Karpas-422 (cell line): ENCODE measurements around the gene CAGE1. TPM values are rescaled to one million over a fixed set of nuclear protein-coding genes. Genes with fewer than 3 reads are reported as not detected.

Experiments used
- DNase-seq: peaks from one replicate; pipeline ENCODE4 v3.0.0-alpha.2; 2015
- H2AFZ ChIP-seq: fragments of 200-600 bp; sonication (generic); 2 replicates; pipeline ENCODE4 v1.6.1; 2014; ENCODE audit warnings: antibody characterized with exemption, low read length, mixed read lengths
- H3K27ac ChIP-seq: fragments of 200-600 bp; sonication (generic); 2 replicates; pipeline ENCODE4 v1.5.1; 2014; ENCODE audit warnings: mild to moderate bottlenecking, low read length, moderate library complexity
- H3K27me3 ChIP-seq: fragments of 200-600 bp; sonication (generic); 2 replicates; pipeline ENCODE4 v1.6.1; 2014; ENCODE audit warnings: low read length, mixed read lengths
- H3K36me3 ChIP-seq: fragments of 200-600 bp; sonication (generic); 2 replicates; pipeline ENCODE4 v1.6.1; 2014; ENCODE audit warnings: low read length, mixed read lengths; ENCODE audit not compliant: insufficient read depth
- H3K4me1 ChIP-seq: fragments of 200-600 bp; sonication (generic); 2 replicates; pipeline ENCODE4 v1.6.1; 2014; ENCODE audit warnings: mild to moderate bottlenecking, low read length, mixed read lengths
- H3K4me2 ChIP-seq: fragments of 200-600 bp; sonication (generic); 2 replicates; pipeline ENCODE4 v1.6.1; 2014; ENCODE audit warnings: low read length, low read depth, mild to moderate bottlenecking; ENCODE audit not compliant: poor library complexity, severe bottlenecking
- H3K4me3 ChIP-seq: fragments of 200-600 bp; sonication (generic); 2 replicates; pipeline ENCODE4 v1.5.1; 2014; ENCODE audit warnings: mild to moderate bottlenecking, antibody characterized with exemption, low read length, mixed read lengths
- H3K79me2 ChIP-seq: fragments of 200-600 bp; sonication (generic); 2 replicates; pipeline ENCODE4 v1.6.1; 2014; ENCODE audit warnings: mild to moderate bottlenecking, low read length, mixed read lengths
- H3K9ac ChIP-seq: fragments of 200-600 bp; sonication (generic); 2 replicates; pipeline ENCODE4 v1.6.0; 2014; ENCODE audit warnings: low read length
- H3K9me2 ChIP-seq: fragments of 200-600 bp; sonication (generic), shearing (Covaris generic); replicated peaks from 2 replicates; pipeline ENCODE4 v1.6.0; 2014; ENCODE audit warnings: mild to moderate bottlenecking, low read length, moderate library complexity; ENCODE audit not compliant: insufficient read depth
- H3K9me3 ChIP-seq: fragments of 300-700, 200-600 bp; sonication (generic); 2 replicates; pipeline ENCODE4 v1.6.1; 2014; ENCODE audit warnings: low read length, mixed read lengths
- H4K20me1 ChIP-seq: fragments of 200-600 bp; sonication (generic); 2 replicates; pipeline ENCODE4 v1.6.1; 2014; ENCODE audit warnings: mild to moderate bottlenecking, antibody characterized with exemption, low read length, low read depth; ENCODE audit not compliant: insufficient read depth
- total RNA-seq: library from RNA; depleted of rRNA; stranded (reverse); fragments of >200 nt; shearing (Covaris generic); gene quantifications from 2 replicates; pipeline ENCODE4 v1.2.3, GENCODE V29; 2014; ENCODE audit warnings: low replicate concordance

CAGE1 gene
- total RNA-seq, 1 experiment from 2014 or later: not detected

DNA sequence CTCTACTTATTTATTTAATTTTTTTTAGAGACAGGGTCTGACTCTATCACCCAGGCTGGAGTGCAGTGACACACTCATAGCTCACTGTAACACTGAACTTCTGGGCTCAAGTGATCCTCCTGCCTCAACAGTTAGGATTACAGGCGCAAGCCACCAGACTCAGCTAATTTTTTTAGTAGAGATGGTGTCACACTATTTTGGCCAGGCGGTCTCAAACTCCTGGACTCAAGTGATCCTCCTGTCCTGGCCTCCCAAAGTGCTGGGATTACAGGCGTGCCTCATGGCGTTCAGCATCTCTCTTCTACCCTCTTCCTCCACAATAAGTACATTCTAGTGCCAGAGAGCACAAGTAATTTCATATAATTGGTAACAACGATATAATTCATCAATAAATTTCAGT is 82.0 kb downstream of the CAGE1 start:
- no peak overlapping the region for H2AFZ ChIP-seq
- H3K9me3 ChIP-seq: no peaks in the 10 kb centered on the region
- peaks cover 67% of the 10 kb centered on the region for H3K36me3 ChIP-seq
- DNase-seq: no peak
- H3K9me2 ChIP-seq: no peaks in the 10 kb centered on the region
- H4K20me1 ChIP-seq: peaks cover 15% of the 10 kb centered on the region; the same call in 1 of the 2 replicates
- no peaks in the 10 kb centered on the region for H3K27me3 ChIP-seq
- H3K4me2 ChIP-seq: no peak overlapping the region
- no peak overlapping the region for H3K9ac ChIP-seq
- H3K27ac ChIP-seq: no peak overlapping the region
- H3K4me3 ChIP-seq: no peak overlapping the region
- peaks cover 88% of the 10 kb centered on the region for H3K79me2 ChIP-seq
- H3K4me1 ChIP-seq: peaks cover 17% of the 10 kb centered on the region

DNA sequence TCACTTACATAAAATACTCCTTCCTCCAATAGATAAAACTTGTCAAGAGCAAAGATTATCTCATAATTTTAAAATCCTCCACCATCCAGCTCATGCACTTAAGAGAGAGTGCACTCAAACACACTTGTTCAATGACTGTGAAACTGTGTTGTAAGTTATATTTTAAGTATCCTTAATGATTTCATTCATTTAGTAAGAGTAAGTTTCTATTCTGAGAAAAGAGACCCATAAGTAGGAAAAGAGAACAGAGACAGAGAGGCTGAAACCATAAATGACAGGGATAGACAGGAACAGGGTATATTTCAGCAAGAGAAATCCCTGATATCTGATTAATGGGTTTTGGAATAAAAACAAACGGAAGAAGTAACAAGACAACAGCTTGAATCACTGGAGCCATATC is 84.7 kb downstream of the CAGE1 start:
- H3K79me2 ChIP-seq: peaks cover 76% of the 10 kb centered on the region
- no peak overlapping the region for H2AFZ ChIP-seq
- H3K4me1 ChIP-seq: peaks cover 3% of the 10 kb centered on the region; the same call in 1 of the 2 replicates
- DNase-seq: no peak
- H4K20me1 ChIP-seq: peaks cover 6% of the 10 kb centered on the region; the same call in 1 of the 2 replicates
- no peaks in the 10 kb centered on the region for H3K27me3 ChIP-seq
- peaks cover 73% of the 10 kb centered on the region for H3K36me3 ChIP-seq
- no peaks in the 10 kb centered on the region for H3K9me2 ChIP-seq
- no peak overlapping the region for H3K9ac ChIP-seq
- no peak overlapping the region for H3K4me3 ChIP-seq
- no peaks in the 10 kb centered on the region for H3K9me3 ChIP-seq
- no peak overlapping the region for H3K4me2 ChIP-seq
- no peak overlapping the region for H3K27ac ChIP-seq

DNA sequence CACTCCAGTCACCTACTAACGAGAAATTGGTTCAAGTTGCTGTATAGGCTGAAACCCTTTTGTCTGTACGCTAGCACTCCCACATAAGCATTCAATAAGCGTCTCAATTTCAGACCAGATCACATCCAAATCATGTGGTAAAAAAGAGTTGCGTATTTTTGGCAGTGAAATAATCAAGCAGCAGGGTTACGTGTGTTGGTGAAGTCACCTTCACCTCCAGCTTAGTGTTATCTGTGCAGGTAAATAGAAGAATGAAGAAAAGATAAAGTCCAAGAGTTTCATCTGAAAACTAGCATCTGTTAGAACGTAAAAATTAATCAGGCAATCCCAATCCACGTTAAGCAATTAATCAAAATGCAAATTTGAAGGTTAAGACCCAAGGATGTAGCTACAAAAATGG is 87.8 kb downstream of the CAGE1 start:
- Histone ChIP-seq H3K4me3 (no peak overlapping the region), H3K36me3 (peaks cover 64% of the 10 kb centered on the region), H3K9me2 (no peaks in the 10 kb centered on the region), H3K27me3 (no peaks in the 10 kb centered on the region), H3K9ac (no peak overlapping the region), H3K9me3 (no peaks in the 10 kb centered on the region), H2AFZ (no peak overlapping the region), H3K27ac (no peak overlapping the region), H4K20me1 (peaks cover 6% of the 10 kb centered on the region; the same call in 1 of the 2 replicates), H3K79me2 (peaks cover 67% of the 10 kb centered on the region), H3K4me2 (no peak overlapping the region), H3K4me1 (no peaks in the 10 kb centered on the region; the same call in 1 of the 2 replicates)
- no peak for DNase-seq

DNA sequence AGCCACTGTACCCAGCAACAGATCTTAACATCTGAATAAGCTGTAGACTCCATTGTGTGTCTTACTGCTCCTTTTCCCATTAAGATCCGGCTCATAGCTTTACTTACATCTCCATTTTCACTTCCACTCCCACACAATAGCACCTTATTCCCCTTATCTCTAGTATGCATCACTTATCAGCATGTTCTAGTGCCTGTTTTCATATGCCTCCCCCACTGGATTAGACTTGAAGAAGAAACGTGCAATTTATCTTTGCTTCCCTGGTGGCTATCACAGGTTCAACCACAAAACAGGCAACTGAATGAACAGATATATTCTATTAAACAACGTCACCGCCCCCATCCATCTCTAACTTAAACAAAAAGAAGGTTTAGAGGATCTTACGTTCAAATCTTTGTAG is 88.6 kb downstream of the CAGE1 start:
- peaks cover 6% of the 10 kb centered on the region; the same call in 1 of the 2 replicates for H4K20me1 ChIP-seq
- H3K9ac ChIP-seq: no peak overlapping the region; the same call in 1 of the 2 replicates
- no peaks in the 10 kb centered on the region; the same call in 1 of the 2 replicates for H3K4me1 ChIP-seq
- peaks cover 71% of the 10 kb centered on the region for H3K79me2 ChIP-seq
- no peak overlapping the region for H3K4me2 ChIP-seq
- no peak overlapping the region for H3K27ac ChIP-seq
- peaks cover 68% of the 10 kb centered on the region for H3K36me3 ChIP-seq
- H3K27me3 ChIP-seq: no peaks in the 10 kb centered on the region
- DNase-seq: no peak
- H2AFZ ChIP-seq: no peak overlapping the region
- H3K9me3 ChIP-seq: no peaks in the 10 kb centered on the region
- no peak overlapping the region for H3K4me3 ChIP-seq
- no peaks in the 10 kb centered on the region for H3K9me2 ChIP-seq

DNA sequence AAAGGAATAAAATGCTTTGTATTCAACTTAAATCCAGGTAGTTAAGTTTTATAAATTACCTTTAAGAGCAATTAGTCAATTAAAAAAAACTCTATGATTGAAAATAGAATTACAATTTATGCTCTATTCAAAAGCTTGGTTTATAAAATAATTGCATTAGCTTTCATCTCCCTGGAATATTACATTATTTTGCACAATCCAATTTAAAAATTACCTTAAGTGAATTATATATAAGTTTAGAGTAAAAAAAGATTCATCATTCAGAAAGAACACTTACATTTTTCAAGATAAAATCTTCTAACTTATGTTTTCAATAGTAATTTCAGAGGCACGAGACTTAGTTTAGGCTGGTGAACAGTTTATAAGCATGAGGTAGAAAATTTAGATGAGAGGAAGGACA is 91.4 kb downstream of the CAGE1 start:
- H3K4me2 ChIP-seq: no peak overlapping the region
- no peaks in the 10 kb centered on the region for H3K27me3 ChIP-seq
- H3K36me3 ChIP-seq: peaks cover 64% of the 10 kb centered on the region

DNA sequence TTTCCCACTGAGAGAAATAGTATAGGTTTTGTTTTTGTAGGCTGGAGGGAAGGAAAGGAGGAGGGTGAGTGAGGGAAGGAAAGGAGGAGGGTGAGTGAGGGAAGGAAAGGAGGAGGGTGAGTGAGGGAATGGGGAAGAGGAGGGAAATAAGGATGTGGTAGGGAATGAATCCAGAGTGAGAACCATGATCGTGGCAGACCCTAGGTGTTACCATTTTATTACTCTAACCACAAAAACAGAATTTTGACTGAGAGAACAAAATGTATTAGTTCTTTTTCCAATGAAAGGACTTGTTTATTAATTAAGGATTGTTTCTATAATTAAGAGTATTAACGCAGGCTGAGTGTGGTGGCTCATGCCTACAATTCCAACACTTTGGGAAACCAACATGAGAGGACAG is 92.9 kb downstream of the CAGE1 start:
- Histone ChIP-seq H3K4me3 (no peak overlapping the region), H3K9ac (no peak overlapping the region), H3K4me2 (no peak overlapping the region), H3K36me3 (peaks cover 60% of the 10 kb centered on the region), H3K79me2 (peaks cover 49% of the 10 kb centered on the region), H3K4me1 (no peaks in the 10 kb centered on the region), H3K27ac (no peak overlapping the region), H4K20me1 (no peaks in the 10 kb centered on the region), H3K9me2 (no peaks in the 10 kb centered on the region), H2AFZ (no peak overlapping the region), H3K27me3 (no peaks in the 10 kb centered on the region), H3K9me3 (no peaks in the 10 kb centered on the region)
- DNase-seq: no peak

More for the DNA sequence above, 91.4 kb downstream of the CAGE1 start:
- Histone ChIP-seq H2AFZ (no peak overlapping the region), H3K4me3 (no peak overlapping the region), H3K9ac (no peak overlapping the region), H3K79me2 (peaks cover 56% of the 10 kb centered on the region), H3K9me2 (no peaks in the 10 kb centered on the region), H3K9me3 (no peaks in the 10 kb centered on the region), H3K27ac (no peak overlapping the region), H3K4me1 (no peaks in the 10 kb centered on the region), H4K20me1 (no peaks in the 10 kb centered on the region)
- no peak for DNase-seq

DNA sequence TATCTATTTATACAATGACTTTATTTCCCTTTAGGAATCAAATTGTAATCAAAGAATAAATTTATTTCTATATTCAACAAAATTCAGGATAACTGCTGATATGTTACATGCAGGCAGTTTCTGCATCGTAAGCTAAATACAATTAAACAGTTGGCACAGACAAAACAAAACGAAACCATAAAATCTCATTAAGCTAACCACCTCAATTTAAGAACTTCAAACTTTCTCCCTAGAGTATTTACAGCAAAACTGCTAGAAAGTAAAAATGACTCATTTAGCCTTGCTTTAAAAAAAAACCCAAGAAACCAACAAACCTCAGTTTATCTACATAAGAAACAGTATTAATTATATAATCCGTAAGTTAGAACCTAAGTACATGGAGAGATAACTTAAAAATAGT is 93.6 kb downstream of the CAGE1 start:
- no peak overlapping the region for H3K4me2 ChIP-seq
- peaks cover 42% of the 10 kb centered on the region for H3K79me2 ChIP-seq
- H3K4me3 ChIP-seq: no peak overlapping the region
- no peaks in the 10 kb centered on the region for H3K27me3 ChIP-seq
- no peak overlapping the region for H3K27ac ChIP-seq
- no peaks in the 10 kb centered on the region for H3K9me3 ChIP-seq
- no peak for DNase-seq
- no peaks in the 10 kb centered on the region for H3K9me2 ChIP-seq
- peaks cover 53% of the 10 kb centered on the region for H3K36me3 ChIP-seq
- no peak overlapping the region for H3K9ac ChIP-seq
- H2AFZ ChIP-seq: no peak overlapping the region
- H3K4me1 ChIP-seq: no peaks in the 10 kb centered on the region
- H4K20me1 ChIP-seq: no peaks in the 10 kb centered on the region

DNA sequence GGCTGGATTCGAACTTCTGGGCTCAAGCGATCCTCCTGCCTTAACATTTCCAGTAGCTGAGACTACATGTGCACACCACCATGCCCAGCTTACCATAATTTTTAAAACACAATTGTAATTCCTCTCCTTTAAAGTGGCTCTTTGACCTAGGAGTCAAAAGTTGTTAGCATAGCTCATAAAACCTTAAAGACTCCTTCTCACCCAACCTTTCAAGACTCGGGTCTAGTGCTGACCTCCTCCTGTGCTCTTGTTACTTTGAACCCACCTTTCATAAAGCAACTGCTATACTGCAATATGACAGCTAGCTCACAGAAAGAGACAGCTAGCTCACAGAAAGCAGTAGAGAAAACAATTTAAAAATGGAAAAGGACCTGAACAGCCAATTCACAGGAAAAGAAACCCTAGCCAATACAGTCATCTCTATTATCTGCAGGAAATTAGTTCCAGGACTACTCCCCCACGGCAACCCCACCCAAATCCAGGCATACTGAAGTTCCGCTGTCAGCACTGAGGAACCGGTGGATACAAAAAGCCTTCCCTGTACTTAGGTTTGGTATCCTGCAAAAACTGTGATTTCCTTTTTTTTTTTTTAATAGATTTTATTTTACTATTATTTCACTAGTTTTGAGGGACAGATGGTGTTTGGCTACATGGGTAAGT is 96.8 kb downstream of the CAGE1 start:
- DNase-seq: no peak
- H3K27ac ChIP-seq: no peak overlapping the region
- H3K9me2 ChIP-seq: no peaks in the 10 kb centered on the region
- no peaks in the 10 kb centered on the region for H3K9me3 ChIP-seq
- H3K4me3 ChIP-seq: no peak overlapping the region
- H3K4me2 ChIP-seq: no peak overlapping the region
- 0 out of 2 replicates have a peak, but pooled peaks cover 6% of the 10 kb centered on the region for H4K20me1 ChIP-seq
- no peaks in the 10 kb centered on the region for H3K27me3 ChIP-seq
- no peak overlapping the region for H2AFZ ChIP-seq
- H3K4me1 ChIP-seq: no peaks in the 10 kb centered on the region
- H3K36me3 ChIP-seq: peaks cover 61% of the 10 kb centered on the region
- peaks cover 26% of the 10 kb centered on the region for H3K79me2 ChIP-seq
- H3K9ac ChIP-seq: no peak overlapping the region
